Left colon (tissue), 2 donors: Measurements from ENCODE around the gene ABTB2. TPM values are rescaled to one million over a fixed set of nuclear protein-coding genes. Genes with fewer than 3 reads are reported as not detected.
A peak's percentile ranks its signal among the peaks of the same experiment; 100 is the strongest.

Source experiments
- ATAC-seq: fragments of 200-7000 bp; cut with Tn5 transposase; one replicate; pipeline ENCODE4 v1.9.1; 2020; ENCODE audit warnings: mild to moderate bottlenecking, moderate library complexity
- DNase-seq, 2 donors: peaks; one replicate each; pipeline ENCODE4 v3.0.0-alpha.2; 2020
- intact Hi-C, 2 donors: fragments of 100-400 bp; cut with DNase I in 1 of 2; cut with micrococcal nuclease in 1 of 2; formaldehyde crosslinking; loops; one replicate each; pipeline versions ENCODE4 v1.11.2 to v1.14.0; 2022; cut with DNase I, micrococcal nuclease
- total RNA-seq, 2 donors: library from RNA; stranded (reverse); fragmentation: NEBNext Ultra II Directional; extraction: Animal tissue kit (Norgen Biotek cat#: 25700); gene quantifications; one replicate each; pipeline ENCODE4 v1.2.1, GENCODE V29; 2021
- donor health status: DM: no; HTN: no; CAD: no.
- donor health status: DM: yes; HTN: yes; CAD: no.

Gene ABTB2
- total RNA-seq, 2 donors from 2014 or later = 16.5 to 16.6 TPM

DNA sequence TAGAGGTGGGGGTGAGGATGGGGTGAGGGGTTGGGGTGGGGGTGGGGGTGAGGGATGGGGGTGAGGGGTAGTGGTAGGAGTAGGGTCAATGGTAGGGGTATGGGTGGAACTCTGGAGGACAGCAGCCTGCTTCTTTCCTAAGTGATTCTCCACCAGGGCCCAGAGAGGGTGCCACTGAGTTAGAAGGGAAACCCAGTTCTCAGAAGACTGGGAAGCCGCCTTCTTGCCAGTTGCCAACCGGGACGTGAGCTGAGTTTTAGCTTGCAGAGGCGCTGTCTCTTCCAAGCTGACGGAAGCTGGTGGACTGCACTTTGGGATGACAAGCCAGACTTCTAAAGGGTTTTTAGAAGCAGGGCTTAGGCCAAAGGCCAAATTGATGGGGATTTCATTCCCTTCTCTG lies 148.0 kb downstream of the ABTB2 start:
- no peak for DNase-seq
- intact Hi-C loops = no loop called here
- peak; percentile 57 for ATAC-seq

GRCh38 chr11:34208266-34209135 lies 149.3 kb downstream of the ABTB2 start:
- no peak for ATAC-seq
- no peak for DNase-seq
- intact Hi-C loops = no loop called here

DNA sequence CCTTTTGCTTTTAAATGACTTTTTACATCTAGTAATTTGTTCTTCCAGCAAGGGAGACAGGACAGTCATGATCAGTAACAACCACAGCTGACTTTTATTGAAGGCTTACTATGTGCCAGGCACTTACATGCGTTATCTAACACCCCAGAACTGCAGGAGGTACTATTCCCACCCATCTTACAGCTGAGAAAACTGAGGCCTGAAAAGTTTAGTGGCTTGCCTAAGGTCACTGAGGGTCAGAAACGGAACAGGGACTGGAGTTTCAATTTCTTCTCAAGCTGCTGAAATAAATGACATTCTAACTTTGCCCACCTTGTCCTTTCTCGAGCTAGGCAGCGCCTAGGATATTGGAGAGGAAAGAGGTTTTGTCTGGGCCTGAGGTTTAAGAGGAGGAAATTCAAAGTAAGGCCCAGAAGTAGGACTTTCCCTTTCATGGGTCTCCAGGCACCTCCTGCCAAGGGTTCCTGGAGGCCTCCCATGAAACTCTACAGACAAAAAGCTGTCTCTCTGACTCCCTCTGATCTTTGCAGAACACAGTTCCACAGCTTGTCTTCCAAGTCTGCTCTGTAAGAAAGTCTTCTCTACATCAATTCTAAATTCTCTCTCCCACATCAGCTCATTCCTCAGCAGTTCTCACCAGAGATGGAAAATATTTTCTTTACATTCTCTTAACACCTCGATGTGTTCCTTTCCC lies 150.2 kb downstream of the ABTB2 start:
- intact Hi-C loops = no loop called here
- DNase-seq (no peak), ATAC-seq (no peak)

GRCh38 chr11:34206407-34207300 lies 151.2 kb downstream of the ABTB2 start:
- DNase-seq = no peak
- peak; percentile 38 for ATAC-seq
- intact Hi-C loops = no loop called here

DNA sequence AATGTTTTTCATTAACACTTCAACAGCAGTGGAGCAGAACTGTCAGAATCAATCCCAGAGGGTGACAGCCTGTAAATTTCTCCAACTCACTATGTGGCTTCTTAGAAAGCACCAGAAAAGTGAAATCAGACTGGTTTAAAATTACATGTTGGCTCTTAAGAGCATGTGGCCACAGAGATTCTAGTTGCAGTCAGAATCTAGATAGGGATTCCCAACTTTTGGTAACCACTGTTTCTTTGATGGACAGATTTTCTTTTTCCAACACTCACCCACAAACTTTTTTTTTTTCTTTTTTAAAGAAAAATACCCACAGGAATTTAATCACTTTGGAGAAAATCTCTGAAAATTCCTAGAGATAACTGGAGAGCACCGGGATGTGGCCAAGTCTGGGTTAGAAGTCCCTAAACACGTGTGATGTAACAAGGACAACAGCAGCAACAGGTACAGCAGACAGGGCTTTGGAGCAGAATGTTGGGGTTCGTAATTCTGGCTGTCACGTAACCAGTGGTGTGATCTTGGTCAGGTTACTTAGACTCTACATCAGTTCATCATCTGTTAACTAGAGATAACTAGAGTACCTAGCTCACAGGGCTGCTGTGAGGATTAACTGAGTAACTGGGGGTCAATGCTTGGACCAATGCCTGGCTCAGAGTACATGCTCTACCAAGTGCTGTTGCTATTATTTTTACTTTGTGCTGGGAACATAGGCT lies 152.3 kb downstream of the ABTB2 start:
- DNase-seq (no peak), ATAC-seq (no peak)
- intact Hi-C loops = no loop called here

GRCh38 chr11:34204396-34205279 lies 153.2 kb downstream of the ABTB2 start:
- no peak for DNase-seq
- intact Hi-C loops = no loop called here

GRCh38 chr11:34203377-34203871 lies 154.4 kb downstream of the ABTB2 start:
- ATAC-seq (no peak), DNase-seq (no peak)
- intact Hi-C loops = no loop called here

More at GRCh38 chr11:34204396-34205279, 153.2 kb downstream of the ABTB2 start:
- peak; percentile 63 for ATAC-seq

DNA sequence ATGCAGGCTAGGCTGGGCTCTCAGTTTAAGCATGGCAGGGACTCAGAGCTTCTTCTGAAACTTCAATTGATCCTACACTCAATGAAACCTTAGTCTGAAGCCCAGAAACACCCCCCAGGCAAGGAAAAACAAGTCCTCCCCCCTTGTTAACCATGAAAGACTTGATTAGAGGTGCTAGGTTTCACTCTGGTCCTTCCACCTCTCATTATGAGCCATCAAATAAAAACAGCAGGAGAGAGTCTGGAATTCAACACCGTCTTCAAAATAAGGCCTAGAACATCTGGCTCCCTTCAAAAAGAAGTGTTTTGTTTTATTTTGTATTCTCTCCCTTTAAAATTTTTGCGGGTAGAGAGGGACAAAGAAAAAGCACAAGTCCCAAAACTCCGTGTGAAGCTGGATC lies 156.7 kb downstream of the ABTB2 start:
- ATAC-seq = no peak
- DNase-seq = no peak
- intact Hi-C loops = no loop called here

GRCh38 chr11:34199525-34199924 lies 158.3 kb downstream of the ABTB2 start:
- intact Hi-C loops = no loop called here
- DNase-seq = no peak
- ATAC-seq = no peak

- DNase-seq (no peak), ATAC-seq (no peak)
- intact Hi-C loops = no loop called here
Observed at GRCh38 chr11:34198523-34198922, 159.3 kb downstream of the ABTB2 start.

DNA sequence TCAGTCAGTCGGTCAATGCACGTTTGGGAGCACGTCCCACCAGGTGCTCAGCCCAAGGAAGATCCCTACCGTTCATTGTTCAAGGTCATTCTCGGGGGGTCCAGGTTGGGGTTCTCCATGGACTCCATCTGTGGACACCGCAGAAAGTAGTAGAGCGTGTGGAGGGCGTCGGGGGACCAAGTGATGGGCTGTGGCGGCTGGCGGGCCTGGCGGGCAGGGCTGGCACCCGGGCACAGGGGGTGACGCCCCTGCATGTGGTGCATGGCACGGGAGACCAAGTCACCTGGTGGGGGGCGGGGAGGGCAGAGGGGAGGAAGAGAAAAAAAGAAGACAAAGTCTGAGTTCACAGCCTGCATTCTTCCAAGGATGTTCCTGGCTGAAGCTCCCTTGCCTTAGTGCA lies 160.6 kb downstream of the ABTB2 start:
- intact Hi-C loops = no loop called here
- ATAC-seq (no peak), DNase-seq (no peak)

- no peak for ATAC-seq
- intact Hi-C loops = no loop called here
- no peak for DNase-seq
Observed at GRCh38 chr11:34194576-34195335, 163.1 kb downstream of the ABTB2 start.

DNA sequence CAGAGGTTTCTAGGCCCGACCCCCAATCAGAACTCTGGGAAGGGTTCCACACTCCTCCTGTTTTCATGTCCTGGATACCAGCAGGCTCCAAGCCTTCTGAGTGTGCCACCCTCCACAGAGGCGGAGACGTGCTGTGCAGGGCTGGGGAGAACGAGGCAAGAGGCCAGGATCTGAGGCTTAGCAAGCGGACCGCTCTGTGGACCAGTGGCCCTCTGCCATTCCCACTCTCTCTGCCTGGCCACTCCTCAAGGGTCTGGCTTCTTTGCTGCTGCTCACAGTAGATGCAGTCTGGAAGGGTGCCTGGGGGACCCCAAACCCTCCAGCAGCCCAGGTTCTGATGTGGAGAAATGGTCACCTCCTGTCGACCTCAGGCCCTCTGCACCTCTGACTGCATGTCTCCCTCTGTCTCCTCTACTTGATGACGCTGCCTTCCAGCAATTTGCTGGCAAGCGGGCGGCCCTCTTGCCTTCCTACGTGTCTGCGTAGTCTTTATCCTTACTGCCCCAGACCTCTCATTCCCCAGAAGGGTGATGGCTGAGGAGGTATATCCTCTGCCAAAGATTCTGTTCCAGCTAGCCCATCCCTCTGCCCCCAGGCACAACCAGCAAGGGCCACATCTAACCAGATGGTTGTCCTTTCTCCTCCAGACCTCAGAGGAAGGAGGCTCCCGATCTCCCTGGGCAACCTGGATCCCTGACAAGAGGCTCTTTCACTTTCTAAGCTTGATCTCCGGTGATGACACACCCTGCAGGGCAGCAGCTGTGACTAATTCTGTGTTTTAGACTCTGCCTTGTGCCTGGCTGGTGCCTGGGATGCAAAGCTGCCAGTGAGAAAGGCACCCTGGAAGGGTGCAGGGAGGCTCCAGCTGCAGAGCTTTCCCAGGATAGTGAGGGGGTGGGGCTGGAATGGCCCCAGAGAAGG lies 165.1 kb downstream of the ABTB2 start:
- intact Hi-C loops = no loop called here
- ATAC-seq (peak; percentile 74), DNase-seq (peak; percentile 29 to 49)

GRCh38 chr11:34191578-34191977 lies 166.2 kb downstream of the ABTB2 start:
- intact Hi-C loops = no loop called here
- ATAC-seq (no peak), DNase-seq (no peak)

DNA sequence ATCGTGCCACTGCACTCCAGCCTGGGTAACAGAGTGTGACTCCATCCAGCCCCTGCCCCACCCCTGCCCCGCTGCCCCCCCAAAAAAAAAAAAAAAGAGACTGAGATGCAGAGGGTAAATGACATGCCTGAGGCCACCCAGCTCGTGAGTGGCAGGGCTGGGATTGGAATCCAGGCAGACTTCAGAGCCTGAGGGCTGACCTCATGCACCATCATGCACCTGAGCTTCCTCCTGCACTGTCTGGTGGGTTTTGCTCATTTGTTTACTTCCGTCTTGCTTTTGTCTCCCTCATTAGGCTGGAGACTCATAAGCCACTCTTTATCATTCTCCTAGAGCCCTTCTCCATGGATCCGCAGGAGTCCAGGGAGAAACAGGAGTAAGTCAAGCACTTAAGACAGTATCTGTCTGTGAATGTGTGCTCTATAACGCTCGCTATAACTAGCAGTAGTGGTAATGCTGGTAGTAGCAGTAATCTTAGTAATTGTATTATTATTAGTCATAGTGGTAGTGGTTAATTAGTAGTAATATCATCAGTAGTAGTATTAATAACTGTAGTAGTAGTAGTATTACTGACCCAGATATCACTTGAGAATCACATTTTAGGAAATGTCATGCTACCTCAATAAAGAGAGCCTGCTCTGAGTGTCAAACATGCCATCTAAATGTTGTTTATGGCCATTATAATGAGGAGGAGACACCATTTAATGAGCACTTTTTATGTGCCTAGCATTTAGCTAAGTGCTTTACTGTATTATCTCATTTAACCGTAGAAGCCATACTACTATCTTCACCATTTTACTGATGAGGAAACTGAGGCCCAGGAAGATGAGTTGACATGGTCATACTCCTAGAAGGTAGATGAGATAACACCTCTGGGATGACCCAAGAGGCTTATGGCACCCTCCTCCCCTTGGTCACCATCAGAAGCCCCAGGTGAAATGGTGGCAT lies 167.3 kb downstream of the ABTB2 start:
- DNase-seq = no peak
- intact Hi-C loops = no loop called here
- ATAC-seq = no peak
